Body of pancreas (tissue), 4 donors: ENCODE measurements around the gene DRD1.
"Not testable (repeated sequence)": the region's sequence is repeated elsewhere in the genome, so short reads cannot be mapped to it uniquely, and the experiment has no call there.

Experiments used
- CTCF ChIP-seq, 7 experiments: fragments of 450-650 bp in 4 of 7; fragments of 200-600 bp in 3 of 7; sonication (generic) in 3 of 7; IDR thresholded peaks; one replicate each; pipeline ENCODE4 v1.5.1; 2016 to 2019; ENCODE audit warnings: antibody characterized with exemption in 7 of 7
- POLR2A ChIP-seq, 3 donors: fragments of 450-650 bp; IDR thresholded peaks; one replicate each; pipeline ENCODE4 v1.6.1; 2016; ENCODE audit warnings: antibody characterized with exemption in 3 of 3, mild to moderate bottlenecking in 2 of 3

DNA sequence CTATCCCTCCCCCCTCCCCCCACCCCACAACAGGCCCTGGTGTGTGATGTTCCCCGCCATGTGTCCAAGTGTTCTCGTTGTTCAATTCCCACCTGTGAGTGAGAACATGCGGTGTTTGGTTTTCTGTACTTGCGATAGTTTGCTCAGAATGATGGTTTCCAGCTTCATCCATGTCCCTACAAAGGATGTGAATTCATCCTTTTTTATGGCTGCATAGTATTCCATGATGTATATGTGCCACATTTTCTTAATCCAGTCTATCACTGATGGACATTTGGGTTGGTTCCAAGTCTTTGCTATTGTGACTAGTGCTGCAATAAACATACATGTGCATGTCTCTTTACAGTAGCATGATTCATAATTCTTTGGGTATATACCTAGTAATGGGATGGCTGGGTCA, 48.6 kb downstream of the DRD1 start:
- not testable (repeated sequence) for TF ChIP-seq POLR2A, CTCF (IDR thresholded peaks at IDR 0.05)
